GM18951 (cell line): ENCODE results near the gene SLC25A33.
"Not testable (repeated sequence)": the region's sequence is repeated elsewhere in the genome, so short reads cannot be mapped to it uniquely, and the experiment has no call there.

Source experiments
- POLR2A ChIP-seq: IDR thresholded peaks from 4 replicates; pipeline ENCODE4 v1.6.1; 2011; ENCODE audit warnings: mild to moderate bottlenecking; ENCODE audit not compliant: insufficient read length, insufficient read depth; ENCODE audit errors: extremely low read depth
- in situ Hi-C: fragments of 300-500 bp; cut with MboI; formaldehyde crosslinking; loops from one replicate; pipeline ENCODE4 v1.12.0; 2022; ENCODE audit warnings: low sequenced_read_pairs, mixed read lengths, inconsistent platforms; ENCODE audit not compliant: unreplicated experiment

Gene SLC25A33, protein sequence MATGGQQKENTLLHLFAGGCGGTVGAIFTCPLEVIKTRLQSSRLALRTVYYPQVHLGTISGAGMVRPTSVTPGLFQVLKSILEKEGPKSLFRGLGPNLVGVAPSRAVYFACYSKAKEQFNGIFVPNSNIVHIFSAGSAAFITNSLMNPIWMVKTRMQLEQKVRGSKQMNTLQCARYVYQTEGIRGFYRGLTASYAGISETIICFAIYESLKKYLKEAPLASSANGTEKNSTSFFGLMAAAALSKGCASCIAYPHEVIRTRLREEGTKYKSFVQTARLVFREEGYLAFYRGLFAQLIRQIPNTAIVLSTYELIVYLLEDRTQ

DNA sequence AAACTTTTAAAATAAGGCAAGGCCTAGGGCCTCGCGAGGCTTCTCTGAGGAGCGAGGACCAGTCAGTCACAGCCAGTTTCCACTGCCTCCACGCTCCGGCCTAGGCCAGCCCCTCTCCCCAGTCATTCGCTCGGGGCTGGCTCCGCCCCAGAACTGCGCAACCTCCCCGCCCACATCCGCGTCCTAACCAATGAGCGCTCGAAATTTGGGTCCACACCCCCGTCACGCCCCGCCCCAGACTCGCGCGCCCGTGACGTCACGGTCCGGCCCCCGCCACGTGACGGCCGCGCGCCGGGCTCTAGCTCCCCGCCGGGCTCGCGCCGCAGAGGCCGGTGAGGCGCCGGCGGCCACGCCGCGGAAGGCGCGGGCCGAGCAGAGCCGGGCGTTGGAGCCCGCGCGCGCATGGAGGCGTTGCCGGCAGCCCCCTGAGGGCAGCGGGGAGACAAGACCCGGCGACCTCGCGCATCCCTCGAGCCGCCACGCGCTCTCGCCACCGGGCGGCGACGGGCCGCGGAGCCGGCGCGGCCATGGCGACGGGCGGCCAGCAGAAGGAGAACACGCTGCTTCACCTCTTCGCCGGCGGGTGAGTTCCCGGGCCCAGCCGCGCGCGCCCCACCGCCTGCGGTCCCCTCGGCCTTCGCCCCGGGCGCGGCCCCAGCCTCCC is at the start of gene SLC25A33:
Gene SLC25A33, plus strand, starts transcription at position 301 of the 664 bp plus-strand sequence. Its CDS starts 227 bp downstream, at position 528.
- in situ Hi-C loops, result no loop called here
- TF ChIP-seq POLR2A, result peak; percentile 96

GRCh38 chr1:9490605-9491339 is 48.5 kb upstream of the SLC25A33 start:
- in situ Hi-C loops, result no loop called here
- no peak for TF ChIP-seq POLR2A

GRCh38 chr1:9493326-9493725 is 45.9 kb upstream of the SLC25A33 start:
- TF ChIP-seq POLR2A, result no peak
- in situ Hi-C loops, result no loop called here

GRCh38 chr1:9494936-9495758 is 44.1 kb upstream of the SLC25A33 start:
- in situ Hi-C loops, result no loop called here
- peak; percentile 19 for TF ChIP-seq POLR2A

DNA sequence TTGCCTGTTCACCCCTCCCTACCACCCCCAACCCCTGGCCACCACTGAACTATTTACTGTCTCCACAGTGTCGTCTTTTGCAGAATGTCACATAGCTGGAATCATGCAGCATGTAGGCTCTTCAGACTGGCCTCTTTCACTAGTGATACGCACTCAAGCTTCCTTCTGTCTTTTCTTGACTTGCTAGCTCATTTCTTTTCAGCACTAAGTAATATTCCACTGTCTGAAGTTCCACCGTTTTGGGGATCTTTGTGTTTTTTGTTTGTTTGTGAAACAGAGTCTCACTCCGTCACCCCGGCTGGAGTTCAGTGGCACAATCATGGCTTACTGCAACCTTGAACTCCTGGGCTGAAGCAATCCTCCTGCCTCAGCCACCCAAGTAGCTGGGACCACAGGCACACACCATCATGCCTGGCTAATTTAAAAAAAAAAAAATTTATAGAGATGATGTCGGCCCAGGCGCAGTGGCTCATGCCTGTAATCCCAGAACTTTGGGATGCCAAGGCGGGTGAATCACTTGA is 43.4 kb upstream of the SLC25A33 start:
- in situ Hi-C loops, result no loop called here
- no peak for TF ChIP-seq POLR2A

GRCh38 chr1:9500756-9501754 is 38.2 kb upstream of the SLC25A33 start:
- in situ Hi-C loops, result loop anchor here (10.0 kb wide), 1 partner anchor 64 kb away; no protein-coding TSS in a partner anchor
- no peak for TF ChIP-seq POLR2A

DNA sequence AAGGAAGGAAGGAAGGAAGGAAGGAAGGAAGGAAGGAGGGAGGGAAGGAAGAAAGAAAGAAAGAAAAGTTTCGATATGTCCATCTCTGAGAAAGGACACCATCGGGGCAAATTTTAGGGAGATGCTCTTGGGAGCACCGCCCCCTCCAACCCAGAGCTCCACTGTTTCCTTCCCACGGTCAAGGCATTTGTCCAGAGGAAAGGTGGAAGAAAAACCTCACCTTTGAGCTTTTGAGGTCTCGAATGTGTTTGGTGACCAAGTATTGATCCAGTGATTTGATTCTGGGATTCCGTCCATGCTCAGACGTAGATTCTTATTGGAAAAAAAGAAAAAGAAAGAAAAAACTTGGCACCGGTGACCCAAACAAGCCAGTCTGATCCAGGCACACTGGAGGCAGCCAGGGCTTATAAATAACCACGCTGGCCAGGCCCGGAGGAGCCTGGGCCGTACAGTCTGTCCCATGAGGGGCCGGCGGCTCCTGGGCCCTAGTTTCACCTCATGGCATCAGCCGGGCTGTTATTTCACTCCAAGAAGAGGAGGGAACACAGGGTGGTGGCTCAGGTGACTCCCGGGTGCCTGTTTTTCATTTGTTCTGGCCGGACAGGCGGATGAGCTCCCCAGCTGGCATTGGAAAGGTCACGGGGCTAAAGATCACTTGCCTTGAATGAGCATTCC is 36.1 kb upstream of the SLC25A33 start:
- TF ChIP-seq POLR2A, result no peak
- in situ Hi-C loops, result loop anchor here (10.0 kb wide), 1 partner anchor 62 kb away; no protein-coding TSS in a partner anchor

- in situ Hi-C loops, result loop anchor here (10.0 kb wide), 1 partner anchor 60 kb away; no protein-coding TSS in a partner anchor
- TF ChIP-seq POLR2A, result no peak
Observed at GRCh38 chr1:9505143-9505542, 34.1 kb upstream of the SLC25A33 start.

- in situ Hi-C loops, result loop anchor here (10.0 kb wide), 1 partner anchor 58 kb away; no protein-coding TSS in a partner anchor
- no peak for TF ChIP-seq POLR2A
Observed at GRCh38 chr1:9506901-9507300, 32.4 kb upstream of the SLC25A33 start.

DNA sequence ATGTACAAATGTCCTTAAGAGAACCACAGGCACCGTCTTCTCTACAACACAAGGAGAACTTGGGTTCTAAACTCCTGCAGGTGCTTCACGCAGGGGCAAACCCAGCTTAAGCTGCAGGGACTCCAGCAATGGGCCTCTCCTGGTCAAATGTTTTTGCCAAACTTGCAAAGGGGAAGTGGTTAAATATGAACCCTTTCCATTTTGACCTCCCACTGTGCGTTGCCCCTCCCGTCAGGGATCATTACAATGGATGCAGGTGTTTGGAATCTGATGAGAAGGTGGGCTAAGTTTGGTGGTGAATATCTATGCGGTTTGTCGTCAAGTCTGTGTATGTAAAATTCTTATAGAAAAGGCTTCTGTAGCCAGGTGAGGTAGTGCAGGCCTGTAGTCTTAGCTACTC is 29.1 kb upstream of the SLC25A33 start:
- no peak for TF ChIP-seq POLR2A
- in situ Hi-C loops, result no loop called here

DNA sequence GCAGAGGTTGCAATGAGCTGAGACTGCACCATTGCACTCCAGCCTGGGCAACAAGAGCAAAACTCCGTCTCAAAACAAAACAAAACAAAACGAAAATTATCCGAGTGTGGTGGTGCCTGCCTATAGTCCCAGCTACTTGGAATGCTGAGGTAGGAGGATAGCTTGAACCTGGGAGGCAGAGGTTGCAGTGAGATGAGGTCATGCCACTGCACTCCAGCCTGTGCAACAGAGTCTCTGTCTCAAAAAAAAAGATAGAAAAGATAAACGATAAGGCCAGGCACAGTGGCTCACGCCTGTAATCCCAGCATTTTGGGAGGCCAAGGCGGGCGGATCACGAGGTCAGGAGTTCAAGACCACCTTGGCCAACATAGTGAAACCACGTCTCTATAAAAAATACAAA is 23.7 kb upstream of the SLC25A33 start:
- in situ Hi-C loops, result not testable (repeated sequence)
